ENCODE measurements around the gene PMCH.
"Not testable (repeated sequence)": the region's sequence is repeated elsewhere in the genome, so short reads cannot be mapped to it uniquely, and the experiment has no call there.

Gene PMCH, protein sequence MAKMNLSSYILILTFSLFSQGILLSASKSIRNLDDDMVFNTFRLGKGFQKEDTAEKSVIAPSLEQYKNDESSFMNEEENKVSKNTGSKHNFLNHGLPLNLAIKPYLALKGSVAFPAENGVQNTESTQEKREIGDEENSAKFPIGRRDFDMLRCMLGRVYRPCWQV

GRCh38 chr12:102197789-102198188 lies at the start of gene PMCH:
PMCH (minus strand) TSS chr12:102197833; CDS start chr12:102197770, 63 bp downstream.
- DNase-seq, result no peak

- DNase-seq, result not testable (repeated sequence)
These were observed 43.2 kb upstream of the PMCH start for GRCh38 chr12:102240859-102241258.

DNA sequence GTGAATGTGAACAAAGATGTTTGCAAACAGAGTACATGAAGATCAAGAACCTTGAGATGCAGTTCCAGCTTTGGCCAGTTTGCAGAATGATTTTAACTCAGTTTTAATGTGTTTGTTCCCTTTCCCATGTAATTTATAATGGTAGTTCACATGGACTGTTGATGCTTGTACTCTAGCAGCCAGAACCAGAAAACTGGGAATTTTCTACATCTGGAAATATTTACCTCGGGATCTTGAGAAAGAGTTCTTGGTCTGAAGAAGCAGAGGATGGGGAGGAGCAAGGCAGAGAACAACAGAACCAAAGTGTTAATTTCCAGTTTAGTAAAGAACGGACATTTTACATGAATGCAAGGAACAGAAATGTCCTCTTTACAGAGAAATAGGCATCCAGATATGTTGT lies 37.0 kb upstream of the PMCH start:
- no peak for DNase-seq

GRCh38 chr12:102232446-102232845 lies 34.8 kb upstream of the PMCH start:
- DNase-seq, result no peak

DNA sequence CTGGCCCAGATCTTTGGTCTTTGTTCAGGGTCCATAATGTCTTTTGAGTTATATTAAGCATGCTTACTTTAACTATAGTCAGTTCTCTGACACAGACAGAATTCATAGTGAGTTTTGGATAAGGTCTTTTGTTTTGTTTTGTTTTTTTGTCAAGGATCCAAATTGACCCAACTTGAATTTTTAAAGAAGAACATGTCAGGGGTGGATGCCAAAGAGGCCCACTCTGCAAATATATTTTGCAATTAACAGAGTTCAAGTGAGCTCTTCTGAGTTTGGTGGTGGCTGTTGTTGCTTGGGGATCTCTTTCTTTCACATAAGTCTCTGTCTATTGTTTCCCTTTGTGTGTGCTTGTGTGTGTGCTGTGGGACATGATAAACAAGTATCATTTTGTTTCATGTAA lies 34.4 kb upstream of the PMCH start:
- no peak for DNase-seq

- DNase-seq, result no peak
These were observed 30.3 kb upstream of the PMCH start for GRCh38 chr12:102227954-102228353.

DNA sequence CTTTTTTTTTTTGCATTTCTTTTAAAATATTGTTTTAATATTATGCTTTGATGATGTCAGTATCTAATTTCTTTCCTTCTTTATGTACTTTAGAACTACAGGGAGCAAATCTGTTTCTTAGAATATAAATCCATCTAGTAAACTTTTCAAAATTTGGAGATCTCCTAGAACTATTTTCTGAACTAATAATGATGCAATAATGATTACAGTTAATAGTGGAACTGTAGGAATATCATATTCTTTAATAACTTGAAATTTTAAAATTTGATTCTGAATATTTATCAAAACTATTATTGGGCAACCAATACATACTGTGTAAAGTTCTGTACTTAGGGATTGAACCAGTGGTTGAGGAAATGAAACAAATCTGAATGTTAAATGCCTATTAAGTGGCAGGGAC lies 23.1 kb upstream of the PMCH start:
- DNase-seq, result no peak

- peak; percentile 60 for DNase-seq
These were observed 18.5 kb upstream of the PMCH start for GRCh38 chr12:102215992-102216691.

- DNase-seq, result no peak
These were observed 6.4 kb upstream of the PMCH start for GRCh38 chr12:102204025-102204424.

DNA sequence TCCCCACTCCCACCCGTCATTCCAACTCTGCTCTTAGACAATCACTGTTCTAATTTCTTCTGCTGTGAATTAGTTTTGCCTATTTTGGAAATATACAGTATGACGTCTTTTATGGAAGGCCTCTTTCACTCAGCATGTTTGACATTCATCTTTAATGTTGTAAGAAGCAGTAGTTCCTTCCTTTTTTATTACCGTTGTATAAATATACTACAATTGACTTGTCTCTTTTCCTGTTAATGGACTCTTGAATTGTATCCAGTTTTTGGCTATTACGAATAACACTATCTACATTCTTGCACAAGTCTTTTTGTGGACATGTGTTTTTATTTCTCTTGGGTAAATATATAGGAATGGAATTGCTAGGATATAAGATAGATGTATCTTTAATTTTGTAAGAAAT lies 4.9 kb upstream of the PMCH start:
- no peak for DNase-seq

DNA sequence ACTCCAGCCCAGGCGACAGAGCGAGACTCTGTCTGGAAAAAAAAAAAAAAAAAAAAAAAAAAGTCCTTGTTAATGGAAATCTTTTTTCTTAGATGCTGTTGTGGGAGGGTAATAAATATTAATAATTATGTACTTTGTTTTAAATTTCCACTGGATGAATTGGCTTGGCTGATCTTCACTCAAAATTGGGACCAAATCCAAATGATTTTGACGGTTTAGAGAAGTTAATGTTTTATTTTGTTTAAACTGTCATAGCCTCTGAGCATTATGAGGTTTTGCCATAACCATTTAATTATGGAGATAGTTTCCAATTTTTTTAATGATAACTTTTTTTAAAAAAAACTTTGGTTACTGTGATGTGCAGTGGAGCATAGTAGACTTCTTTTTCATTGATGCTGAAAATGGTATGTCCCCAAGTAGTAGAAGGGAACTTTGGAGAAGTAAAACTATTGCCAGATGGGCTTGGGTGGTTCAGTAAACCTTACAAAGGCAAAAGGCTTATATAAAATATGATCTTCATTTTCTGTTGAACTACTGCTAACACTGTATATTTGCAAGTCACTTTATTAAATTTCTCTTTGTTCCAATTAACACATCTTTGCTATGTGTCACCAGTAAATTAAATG lies 3.9 kb upstream of the PMCH start:
- no peak for DNase-seq

GRCh38 chr12:102195826-102196225 lies 1.8 kb downstream of the PMCH start:
- no peak for DNase-seq

- peak; percentile 34 for DNase-seq
These were observed 15.0 kb downstream of the PMCH start for GRCh38 chr12:102182635-102183034.

DNA sequence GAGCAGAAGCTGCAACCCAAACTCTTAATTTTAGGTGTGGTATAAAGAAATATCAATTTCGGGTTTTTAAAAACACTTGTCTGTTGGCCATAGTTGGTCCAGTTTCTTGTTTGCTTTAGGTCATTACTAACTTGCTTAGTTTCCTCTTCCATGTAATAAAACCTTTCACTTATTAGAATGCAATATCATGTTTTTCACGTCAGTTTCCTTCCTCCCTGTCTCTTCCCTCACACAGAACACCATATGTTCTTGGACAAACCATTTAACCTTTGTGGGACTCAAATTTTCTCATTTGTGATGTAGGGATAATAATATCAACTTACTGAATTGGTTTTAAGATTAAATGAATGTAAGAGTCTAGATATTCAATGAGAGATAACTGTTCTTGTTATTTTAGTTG lies 22.9 kb downstream of the PMCH start:
- no peak for DNase-seq

GRCh38 chr12:102174117-102174516 lies 23.5 kb downstream of the PMCH start:
- DNase-seq, result no peak

DNA sequence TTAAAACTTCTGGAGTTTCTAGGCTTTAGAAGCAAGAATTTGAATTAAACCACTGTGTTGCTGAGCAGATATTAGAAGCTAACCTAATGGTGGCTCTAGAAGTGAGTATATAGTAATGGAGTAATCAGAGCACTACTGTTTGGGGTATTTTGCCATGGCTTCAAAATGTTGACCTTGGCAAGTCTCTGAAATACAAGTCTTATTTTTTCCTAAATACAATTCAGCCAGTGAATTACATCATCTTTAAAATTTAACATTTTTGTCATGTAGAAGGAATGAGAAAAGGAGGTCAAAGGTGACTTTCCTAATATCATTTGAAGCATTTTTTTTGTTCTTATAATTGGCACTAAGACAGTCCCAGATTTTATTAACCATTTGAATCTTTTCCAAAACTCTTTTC lies 25.2 kb downstream of the PMCH start:
- no peak for DNase-seq

- DNase-seq, result no peak
These were observed 25.7 kb downstream of the PMCH start for GRCh38 chr12:102171951-102172350.

GRCh38 chr12:102169922-102170621 lies 27.6 kb downstream of the PMCH start:
- peak; percentile 60 for DNase-seq

DNA sequence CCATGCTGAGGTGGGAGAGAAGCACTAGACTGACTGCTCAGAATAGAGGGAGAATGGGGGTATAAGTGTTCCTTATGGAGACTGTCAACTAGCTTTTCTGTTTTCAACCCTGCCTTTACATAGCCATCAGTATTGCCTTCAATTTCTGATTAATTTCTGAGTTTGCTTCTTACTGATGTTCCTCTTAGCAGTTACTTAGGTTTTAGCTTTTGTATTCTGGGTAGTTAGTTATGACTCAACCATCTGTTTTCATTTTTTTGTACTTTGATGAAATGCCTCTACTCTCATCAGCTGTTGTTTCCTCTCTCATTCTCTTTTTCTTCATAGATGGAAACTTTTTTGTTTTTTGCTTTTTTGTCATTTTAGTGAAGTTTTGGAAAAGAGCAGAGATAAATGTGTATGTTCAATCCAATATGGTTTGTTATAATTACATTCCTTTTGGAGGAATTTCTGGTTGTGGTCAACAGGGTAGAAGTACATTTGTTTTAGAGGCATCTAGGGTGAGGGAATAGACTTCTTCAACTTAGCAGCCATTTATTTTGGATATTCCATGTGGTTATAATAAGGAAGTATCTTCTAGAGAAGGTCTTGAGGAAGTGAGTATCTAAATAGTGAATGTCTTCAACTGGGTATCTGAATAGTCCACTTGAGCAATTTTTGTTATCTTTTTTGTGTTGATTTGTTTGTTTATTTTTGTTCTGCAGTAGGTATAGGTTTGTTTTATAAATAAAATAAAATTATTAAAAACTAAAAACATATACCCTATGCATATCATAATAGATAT lies 29.6 kb downstream of the PMCH start:
- DNase-seq, result peak; percentile 29

- DNase-seq, result no peak
These were observed 34.2 kb downstream of the PMCH start for GRCh38 chr12:102163383-102163782.

DNA sequence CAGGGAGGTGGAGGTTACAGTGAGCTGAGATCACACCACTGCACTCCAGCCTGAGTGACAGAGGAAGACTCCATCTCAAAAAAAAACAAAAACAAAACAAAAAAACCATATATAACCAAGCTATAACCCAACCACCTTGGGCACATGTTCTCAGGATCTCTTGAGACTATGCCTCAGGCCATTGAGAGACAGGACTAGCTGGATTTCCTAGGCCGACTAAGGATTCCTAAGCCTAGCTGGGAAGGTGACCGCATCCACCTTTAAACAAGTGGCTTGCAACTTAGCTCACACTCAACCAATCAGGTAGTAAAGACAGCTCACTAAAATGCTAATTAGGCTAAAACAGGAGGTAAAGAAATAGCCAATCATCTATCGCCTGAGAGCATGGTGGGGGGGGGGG lies 42.4 kb downstream of the PMCH start:
- DNase-seq, result not testable (repeated sequence)

GRCh38 chr12:102147062-102147587 lies 50.5 kb downstream of the PMCH start:
- not testable (repeated sequence) for DNase-seq

Data from OCI-M1 (cell line).